B cell (primary cell): Measurements from ENCODE around the gene PTPRM. TPM values are rescaled to one million over a fixed set of nuclear protein-coding genes. Genes with fewer than 3 reads are reported as not detected.

Source experiments
- ATAC-seq: fragments of 200-7000 bp; cut with Tn5 transposase; one replicate; pipeline ENCODE4 v1.10.0; 2021; ENCODE audit warnings: low read depth, mild to moderate bottlenecking, moderate number of reproducible peaks, moderate library complexity
- CTCF ChIA-PET: fragments of 350-600 bp; sonication (Branson Sonifier 250); formaldehyde crosslinking; loops from one replicate; lab custom pipeline; 2021; ENCODE audit warnings: antibody characterized with exemption, inconsistent platforms; lab: Charles Lee
- POLR2A ChIA-PET: fragments of 350-600 bp; sonication (Branson Sonifier 250); formaldehyde crosslinking; loops from one replicate; lab custom pipeline; 2021; ENCODE audit warnings: antibody characterized with exemption; lab: Charles Lee
- DNase-seq: peaks from one replicate; pipeline ENCODE4 v3.0.0; 2013
- H2AFZ ChIP-seq: 2 replicates; pipeline ENCODE4 v1.6.1; 2012; ENCODE audit warnings: mild to moderate bottlenecking, low read depth, low read length; ENCODE audit not compliant: insufficient read depth, poor library complexity, severe bottlenecking
- H3K27ac ChIP-seq, 2 donors: 1 replicate in 1 of 2; 2 replicates in 1 of 2; pipeline ENCODE4 v1.5.1; 2012 to 2013; ENCODE audit warnings: low read length in 2 of 2, mild to moderate bottlenecking in 2 of 2, moderate library complexity in 1 of 2
- H3K27me3 ChIP-seq, 4 experiments: fragments of 200-600 bp in 1 of 4; sonication (generic) in 1 of 4; replicated peaks in 1 of 4; 1 replicate in 2 of 4; 2 replicates in 2 of 4; pipeline versions ENCODE4 v1.6.1 to v1.7.0; 2013 to 2016; ENCODE audit warnings: low read length in 3 of 4, mild to moderate bottlenecking in 2 of 4, mixed read lengths in 1 of 4, moderate library complexity in 1 of 4; ENCODE audit not compliant: insufficient read depth in 4 of 4, control insufficient read depth in 3 of 4; ENCODE audit errors: control extremely low read depth in 1 of 4
- H3K36me3 ChIP-seq, 2 experiments: replicated peaks in 1 of 2; 1 replicate in 1 of 2; 2 replicates in 1 of 2; pipeline versions ENCODE4 v1.6.1 to v1.7.1; 2013; ENCODE audit warnings: low read length in 1 of 2; ENCODE audit not compliant: insufficient read depth in 2 of 2, control insufficient read depth in 1 of 2; ENCODE audit errors: control extremely low read depth in 1 of 2, extremely low read depth in 1 of 2
- H3K4me1 ChIP-seq, 2 donors: fragments of 200-600 bp in 1 of 2; sonication (generic) in 1 of 2; 1 replicate in 1 of 2; 2 replicates in 1 of 2; pipeline versions ENCODE4 v1.5.1 to v1.6.1; 2013 to 2017; ENCODE audit warnings: low read length in 2 of 2; ENCODE audit not compliant: control insufficient read depth in 2 of 2, insufficient read depth in 2 of 2
- H3K4me2 ChIP-seq: replicated peaks from 2 replicates; pipeline ENCODE3; 2012; ENCODE audit warnings: mild to moderate bottlenecking, low read depth, low read length; ENCODE audit not compliant: poor library complexity, severe bottlenecking
- H3K4me3 ChIP-seq, 5 experiments: fragments of 200-600 bp in 1 of 5; sonication (generic) in 1 of 5; 1 replicate in 3 of 5; 2 replicates in 2 of 5; pipeline versions ENCODE4 v1.5.1 to v1.7.0; 2011 to 2016; ENCODE audit warnings: low read length in 4 of 5, mild to moderate bottlenecking in 4 of 5, low read depth in 2 of 5, control low read depth in 1 of 5, moderate library complexity in 1 of 5; ENCODE audit not compliant: insufficient read depth in 1 of 5; ENCODE audit errors: control extremely low read depth in 1 of 5, extremely low read depth in 1 of 5
- H3K79me2 ChIP-seq: fragments of 200-600 bp; sonication (generic); one replicate; pipeline ENCODE4 v1.6.0; 2016; ENCODE audit warnings: low read length; ENCODE audit not compliant: control insufficient read depth, insufficient read depth
- H3K9ac ChIP-seq: fragments of 200-600 bp; sonication (generic); 2 replicates; pipeline ENCODE4 v1.6.1; 2017; ENCODE audit warnings: mild to moderate bottlenecking, low read length, moderate library complexity
- H3K9me3 ChIP-seq, 3 donors: one replicate each; pipeline versions ENCODE4 v1.6.1 to v1.7.1; 2013; ENCODE audit warnings: low read length in 2 of 3; ENCODE audit not compliant: control insufficient read depth in 2 of 3, insufficient read depth in 1 of 3; ENCODE audit errors: control extremely low read depth in 1 of 3
- H4K20me1 ChIP-seq: 2 replicates; pipeline ENCODE4 v1.6.0; 2012; ENCODE audit warnings: mild to moderate bottlenecking, low read length; ENCODE audit not compliant: insufficient read depth, control insufficient read depth, poor library complexity, severe bottlenecking
- H3K27ac Mint-ChIP-seq: one replicate; pipeline ENCODE4 v1.8.0; 2021; ENCODE audit warnings: mixed read lengths
- H3K27me3 Mint-ChIP-seq: one replicate; pipeline ENCODE4 v1.8.0; 2021; ENCODE audit warnings: mixed read lengths
- H3K4me1 Mint-ChIP-seq: one replicate; pipeline ENCODE4 v1.8.0; 2021; ENCODE audit warnings: mixed read lengths
- H3K4me3 Mint-ChIP-seq: one replicate; pipeline ENCODE4 v1.8.0; 2021; ENCODE audit warnings: mixed read lengths
- H3K9me3 Mint-ChIP-seq: one replicate; pipeline ENCODE4 v1.8.0; 2022; ENCODE audit warnings: mixed read lengths; ENCODE audit not compliant: insufficient read depth
- CTCF ChIP-seq: fragments of 200-600 bp; IDR thresholded peaks from one replicate; pipeline ENCODE4 v1.8.0; 2022; ENCODE audit warnings: antibody characterized with exemption, mild to moderate bottlenecking
- EZH2 ChIP-seq: IDR thresholded peaks from 2 replicates; pipeline ENCODE4 v1.6.1; 2012; ENCODE audit warnings: borderline replicate concordance, low read depth, mild to moderate bottlenecking, moderate library complexity, low read length; ENCODE audit not compliant: insufficient read depth, poor library complexity, severe bottlenecking
- WGBS: methylation state at CpG from one replicate; pipeline ENCODE4 v1.1.5; 2013; ENCODE audit warnings: missing lambda C conversion rate; ENCODE audit not compliant: insufficient coverage; 5-methylcytosine and 5-hydroxymethylcytosine counted together
- intact Hi-C: fragments of 100-400 bp; cut with micrococcal nuclease; formaldehyde crosslinking; loops from one replicate; pipeline ENCODE4 v1.10.0; 2022
- polyA plus RNA-seq: library from polyadenylated mRNA; depleted of rRNA; stranded (reverse); fragments of >200 nt; gene quantifications from 2 replicates; pipeline ENCODE4 v1.2.3, GENCODE V29; 2012
- total RNA-seq, 2 donors: library from RNA; stranded (reverse); fragments of 120-200 nt in 1 of 2; gene quantifications; 1 replicate in 1 of 2; 2 replicates in 1 of 2; pipeline versions ENCODE4 v1.2.3 to v1.2.4, GENCODE V29; 2013 to 2022

PTPRM gene
- total and polyA plus RNA-seq, 2 donors (not counting 1 experiment from before 2014, with no cell fraction given): 0.20 to 0.89 TPM

GRCh38 chr18:7908681-7909299 is 341.7 kb downstream of the PTPRM start:
- Histone ChIP-seq H3K4me3 (no peak overlapping the region), H3K9ac (no peak overlapping the region), H3K9me3 (no peaks in the 10 kb centered on the region), H3K27me3 (no peaks in the 10 kb centered on the region), H3K4me1 (no peaks in the 10 kb centered on the region), H2AFZ (no peak overlapping the region), H4K20me1 (no peaks in the 10 kb centered on the region), H3K4me2 (no peak overlapping the region), H3K79me2 (no peaks in the 10 kb centered on the region), H3K27ac (no peak overlapping the region), H3K36me3 (no peaks in the 10 kb centered on the region)
- CTCF ChIA-PET: no interaction called here
- no peaks in the 10 kb centered on the region for H3K27me3 Mint-ChIP-seq
- POLR2A ChIA-PET: no interaction called here
- TF ChIP-seq CTCF (no peak), EZH2 (no peak)
- H3K27ac Mint-ChIP-seq: no peak overlapping the region
- DNase-seq (no peak), ATAC-seq (no peak)
- intact Hi-C loops: no loop called here
- H3K4me1 Mint-ChIP-seq: no peaks in the 10 kb centered on the region
- no peak overlapping the region for H3K4me3 Mint-ChIP-seq
- no peaks in the 10 kb centered on the region for H3K9me3 Mint-ChIP-seq
- WGBS: no CpG with 5 or more reads among the region's 1 CpG

- Mint-ChIP-seq H3K4me3 (no peak overlapping the region), H3K9me3 (peaks cover 4% of the 10 kb centered on the region), H3K4me1 (no peaks in the 10 kb centered on the region), H3K27me3 (no peaks in the 10 kb centered on the region), H3K27ac (no peak overlapping the region)
- Histone ChIP-seq H3K4me2 (no peak overlapping the region), H3K36me3 (no peaks in the 10 kb centered on the region), H3K79me2 (no peaks in the 10 kb centered on the region), H3K9me3 (no peaks in the 10 kb centered on the region), H3K4me3 (no peak overlapping the region), H2AFZ (no peak overlapping the region), H3K9ac (no peak overlapping the region), H3K27me3 (no peaks in the 10 kb centered on the region), H3K4me1 (no peaks in the 10 kb centered on the region), H4K20me1 (no peaks in the 10 kb centered on the region), H3K27ac (no peak overlapping the region)
- 100% methylated on average over 1 of the region's 5 CpGs for WGBS
- no peak for TF ChIP-seq EZH2
- no peak for TF ChIP-seq CTCF
- ChIA-PET CTCF (no interaction called here), POLR2A (no interaction called here)
- intact Hi-C loops: no loop called here
- DNase-seq (no peak), ATAC-seq (no peak)
Observed at GRCh38 chr18:7914834-7915670, 347.9 kb downstream of the PTPRM start.
